ENCODE results near the gene SMARCB1. TPM values are rescaled to one million over a fixed set of nuclear protein-coding genes. Genes with fewer than 3 reads are reported as not detected.

The SMARCB1 gene
- total and polyA plus RNA-seq, 2 experiments from 2014 or later: 114 to 132 TPM

DNA sequence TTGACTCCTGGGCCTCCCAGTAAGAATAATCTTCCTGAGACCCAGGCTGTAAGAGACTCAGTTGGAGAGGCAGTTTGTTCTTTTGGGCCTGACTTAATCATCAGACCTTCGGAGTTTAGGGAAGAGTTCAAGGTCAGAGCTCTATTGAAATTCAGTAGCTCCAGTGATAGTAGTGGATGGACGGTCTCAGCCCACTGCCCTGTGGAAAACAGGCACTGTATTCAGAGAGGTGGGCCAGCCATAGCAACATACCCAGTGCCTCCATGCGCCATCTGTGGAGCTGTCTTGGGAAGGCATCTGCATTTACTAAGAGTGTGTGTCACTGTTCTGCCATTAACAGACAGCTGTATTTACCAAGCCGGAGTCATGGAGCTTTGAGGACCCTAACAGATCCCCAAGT is 2.9 kb downstream of the SMARCB1 start:
- ATAC-seq: peak; percentile 13
- no peak for DNase-seq (ENCODE audit: low spot score)
- peak overlapping the region; percentile 97 for H3K4me2 ChIP-seq

More for the DNA sequence above, 2.9 kb downstream of the SMARCB1 start:
- Mint-ChIP-seq H3K36me3 (ENCODE audit: low read depth) (peaks cover 35% of the 10 kb centered on the region), H3K27ac (no peak overlapping the region), H3K4me3 (peak overlapping the region; percentile 18), H3K9me3 (no peaks in the 10 kb centered on the region), H3K27me3 (ENCODE audit: insufficient read depth, low read depth, poor library complexity) (peaks cover 6% of the 10 kb centered on the region), H3K4me1 (peaks cover 26% of the 10 kb centered on the region)
- no peak overlapping the region for H3K4me3 ChIP-seq
- peaks cover 34% of the 10 kb centered on the region for H4K20me1 ChIP-seq (replicated peaks; ENCODE audit: insufficient read depth)
- no peaks in the 10 kb centered on the region for H3K9me2 ChIP-seq (ENCODE audit: insufficient read depth)
- H3F3A ChIP-seq (replicated peaks; ENCODE audit: low read depth): 0 out of 2 replicates have a peak, but pooled peaks cover 17% of the 10 kb centered on the region
- peaks cover 7% of the 10 kb centered on the region; the same call in 1 of the 2 replicates for H3K36me3 ChIP-seq (ENCODE audit: insufficient read depth)
- no peaks in the 10 kb centered on the region for H3K27me3 ChIP-seq (ENCODE audit: insufficient read depth)
- peaks cover 27% of the 10 kb centered on the region for H3K4me1 ChIP-seq (ENCODE audit: insufficient read depth)
- H3K79me2 ChIP-seq (replicated peaks; ENCODE audit: insufficient read depth): peaks cover 63% of the 10 kb centered on the region
- no peak overlapping the region for H2AFZ ChIP-seq
- no peak overlapping the region for H3K27ac ChIP-seq (ENCODE audit: low read depth)
- TF ChIP-seq CREB1 (CRISPR knock-in tag; IDR thresholded peaks at IDR 0.05; ENCODE audit: low read depth): no peak
- peak; percentile 13 to 34; a peak in 2 of 4 replicates for TF ChIP-seq CTCF (conservative IDR thresholded peaks at IDR 0.05; ENCODE audit: low read depth in 2 of 2)
- TF ChIP-seq, protein P1, sequence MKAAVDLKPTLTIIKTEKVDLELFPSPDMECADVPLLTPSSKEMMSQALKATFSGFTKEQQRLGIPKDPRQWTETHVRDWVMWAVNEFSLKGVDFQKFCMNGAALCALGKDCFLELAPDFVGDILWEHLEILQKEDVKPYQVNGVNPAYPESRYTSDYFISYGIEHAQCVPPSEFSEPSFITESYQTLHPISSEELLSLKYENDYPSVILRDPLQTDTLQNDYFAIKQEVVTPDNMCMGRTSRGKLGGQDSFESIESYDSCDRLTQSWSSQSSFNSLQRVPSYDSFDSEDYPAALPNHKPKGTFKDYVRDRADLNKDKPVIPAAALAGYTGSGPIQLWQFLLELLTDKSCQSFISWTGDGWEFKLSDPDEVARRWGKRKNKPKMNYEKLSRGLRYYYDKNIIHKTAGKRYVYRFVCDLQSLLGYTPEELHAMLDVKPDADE (IDR thresholded peaks at IDR 0.05): no peak
- no peak for TF ChIP-seq STAT1 (IDR thresholded peaks at IDR 0.05; ENCODE audit: unreplicated experiment)
- no peak for TF ChIP-seq REST (IDR thresholded peaks at IDR 0.05; ENCODE audit: unreplicated experiment)

Measured in GM23338 (cell line).